ENCODE measurements around the gene TBCC.

The TBCC gene

GRCh38 chr6:42702200-42702599, 43.7 kb downstream of the TBCC start:
- Histone ChIP-seq H3K27ac (ENCODE audit: low read depth, low read length, poor library complexity, severe bottlenecking) (no peak overlapping the region), H3K9me2 (ENCODE audit: low read depth, low read length) (no peaks in the 10 kb centered on the region), H2AFZ (ENCODE audit: low read length) (no peak overlapping the region), H3K79me2 (ENCODE audit: insufficient read depth, low read length) (no peaks in the 10 kb centered on the region), H3K36me3 (ENCODE audit: insufficient read depth, low read length) (no peaks in the 10 kb centered on the region), H4K20me1 (ENCODE audit: insufficient read depth, low read length) (no peaks in the 10 kb centered on the region), H3K4me3 (ENCODE audit: low read depth, low read length, poor library complexity, severe bottlenecking) (no peak overlapping the region), H3F3A (ENCODE audit: insufficient read depth, low read length) (no peaks in the 10 kb centered on the region), H3K4me1 (ENCODE audit: insufficient read depth, low read length, severe bottlenecking) (no peaks in the 10 kb centered on the region), H3K27me3 (ENCODE audit: insufficient read depth, low read length) (no peaks in the 10 kb centered on the region), H3K4me2 (ENCODE audit: low read length) (no peak overlapping the region), H3K9me3 (ENCODE audit: low read length) (no peaks in the 10 kb centered on the region), H3K9ac (ENCODE audit: low read length) (no peak overlapping the region)
- TF ChIP-seq EZH2 (IDR thresholded peaks at IDR 0.05; ENCODE audit: borderline replicate concordance, low read length) (no peak), CTCF (IDR thresholded peaks at IDR 0.05; ENCODE audit: low read length) (no peak)

- Histone ChIP-seq H3K27ac (ENCODE audit: low read depth, low read length, poor library complexity, severe bottlenecking) (no peak overlapping the region), H3K36me3 (ENCODE audit: insufficient read depth, low read length) (peaks cover 10% of the 10 kb centered on the region; the same call in 1 of the 2 replicates), H3K4me2 (ENCODE audit: low read length) (no peak overlapping the region), H3K9me3 (ENCODE audit: low read length) (no peaks in the 10 kb centered on the region), H2AFZ (ENCODE audit: low read length) (no peak overlapping the region), H3F3A (ENCODE audit: insufficient read depth, low read length) (no peaks in the 10 kb centered on the region), H4K20me1 (ENCODE audit: insufficient read depth, low read length) (no peaks in the 10 kb centered on the region), H3K4me1 (ENCODE audit: insufficient read depth, low read length, severe bottlenecking) (peaks cover 6% of the 10 kb centered on the region), H3K9ac (ENCODE audit: low read length) (no peak overlapping the region), H3K79me2 (ENCODE audit: insufficient read depth, low read length) (no peaks in the 10 kb centered on the region), H3K9me2 (ENCODE audit: low read depth, low read length) (no peaks in the 10 kb centered on the region), H3K27me3 (ENCODE audit: insufficient read depth, low read length) (no peaks in the 10 kb centered on the region), H3K4me3 (ENCODE audit: low read depth, low read length, poor library complexity, severe bottlenecking) (no peak overlapping the region)
- TF ChIP-seq EZH2 (IDR thresholded peaks at IDR 0.05; ENCODE audit: borderline replicate concordance, low read length): no peak
These were observed 47.7 kb downstream of the TBCC start for GRCh38 chr6:42698217-42698616.

GRCh38 chr6:42697268-42697655, 48.6 kb downstream of the TBCC start:
- no peaks in the 10 kb centered on the region for H3K9me2 ChIP-seq (ENCODE audit: low read depth, low read length)
- no peak for TF ChIP-seq CTCF (IDR thresholded peaks at IDR 0.05; ENCODE audit: low read length)
- no peak for TF ChIP-seq EZH2 (IDR thresholded peaks at IDR 0.05; ENCODE audit: borderline replicate concordance, low read length)
- no peak overlapping the region for H3K4me2 ChIP-seq (ENCODE audit: low read length)

GRCh38 chr6:42696526-42697267, 49.2 kb downstream of the TBCC start:
- no peaks in the 10 kb centered on the region for H3K79me2 ChIP-seq (ENCODE audit: insufficient read depth, low read length)
- no peak overlapping the region for H3K4me2 ChIP-seq (ENCODE audit: low read length)
- H3K9me2 ChIP-seq (ENCODE audit: low read depth, low read length): no peaks in the 10 kb centered on the region
- no peaks in the 10 kb centered on the region for H3K27me3 ChIP-seq (ENCODE audit: insufficient read depth, low read length)
- H2AFZ ChIP-seq (ENCODE audit: low read length): no peak overlapping the region
- TF ChIP-seq EZH2 (IDR thresholded peaks at IDR 0.05; ENCODE audit: borderline replicate concordance, low read length) (no peak), CTCF (IDR thresholded peaks at IDR 0.05; ENCODE audit: low read length) (no peak)
- H3K9ac ChIP-seq (ENCODE audit: low read length): no peak overlapping the region
- no peaks in the 10 kb centered on the region for H3F3A ChIP-seq (ENCODE audit: insufficient read depth, low read length)
- H3K4me3 ChIP-seq (ENCODE audit: low read depth, low read length, poor library complexity, severe bottlenecking): no peak overlapping the region
- H4K20me1 ChIP-seq (ENCODE audit: insufficient read depth, low read length): no peaks in the 10 kb centered on the region
- H3K9me3 ChIP-seq (ENCODE audit: low read length): no peaks in the 10 kb centered on the region
- H3K27ac ChIP-seq (ENCODE audit: low read depth, low read length, poor library complexity, severe bottlenecking): no peak overlapping the region
- peaks cover 6% of the 10 kb centered on the region for H3K4me1 ChIP-seq (ENCODE audit: insufficient read depth, low read length, severe bottlenecking)
- peaks cover 23% of the 10 kb centered on the region; the same call in 1 of the 2 replicates for H3K36me3 ChIP-seq (ENCODE audit: insufficient read depth, low read length)

More at GRCh38 chr6:42697268-42697655, 48.6 kb downstream of the TBCC start:
- H2AFZ ChIP-seq (ENCODE audit: low read length): no peak overlapping the region
- H3K27me3 ChIP-seq (ENCODE audit: insufficient read depth, low read length): no peaks in the 10 kb centered on the region
- H3K27ac ChIP-seq (ENCODE audit: low read depth, low read length, poor library complexity, severe bottlenecking): no peak overlapping the region
- peaks cover 19% of the 10 kb centered on the region; the same call in 1 of the 2 replicates for H3K36me3 ChIP-seq (ENCODE audit: insufficient read depth, low read length)
- H3K9me3 ChIP-seq (ENCODE audit: low read length): no peaks in the 10 kb centered on the region
- no peak overlapping the region for H3K9ac ChIP-seq (ENCODE audit: low read length)
- no peaks in the 10 kb centered on the region for H4K20me1 ChIP-seq (ENCODE audit: insufficient read depth, low read length)
- no peak overlapping the region for H3K4me3 ChIP-seq (ENCODE audit: low read depth, low read length, poor library complexity, severe bottlenecking)
- H3K4me1 ChIP-seq (ENCODE audit: insufficient read depth, low read length, severe bottlenecking): peaks cover 6% of the 10 kb centered on the region
- no peaks in the 10 kb centered on the region for H3F3A ChIP-seq (ENCODE audit: insufficient read depth, low read length)
- H3K79me2 ChIP-seq (ENCODE audit: insufficient read depth, low read length): no peaks in the 10 kb centered on the region

All from OCI-LY1 (cell line).